Upper lobe of left lung (tissue), 6 donors: Measurements from ENCODE around the gene NOL4L. TPM values are rescaled to one million over a fixed set of nuclear protein-coding genes. Genes with fewer than 3 reads are reported as not detected.

Experiments
- ATAC-seq, 2 donors: fragments of 200-7000 bp; cut with Tn5 transposase; one replicate each; pipeline ENCODE4 v1.9.1; 2022; ENCODE audit warnings: mild to moderate bottlenecking in 2 of 2, moderate library complexity in 2 of 2; ENCODE audit not compliant: low FRiP score in 2 of 2
- DNase-seq, 2 donors: peaks; one replicate each; pipeline ENCODE4 v3.0.0-alpha.2; 2019 to 2020
- H3K27ac ChIP-seq, 4 donors: fragments of 200-600 bp; sonication (generic); one replicate each; pipeline ENCODE4 v1.5.1; 2016 to 2019
- H3K27me3 ChIP-seq, 4 donors: fragments of 200-600 bp; sonication (generic); one replicate each; pipeline ENCODE4 v1.5.1; 2017 to 2019
- H3K36me3 ChIP-seq, 4 donors: fragments of 200-600 bp; sonication (generic); one replicate each; pipeline ENCODE4 v1.5.1; 2016 to 2019
- H3K4me1 ChIP-seq, 4 donors: fragments of 200-600 bp; sonication (generic); one replicate each; pipeline ENCODE4 v1.5.1; 2018 to 2019
- H3K4me3 ChIP-seq, 4 donors: fragments of 200-600 bp; sonication (generic); one replicate each; pipeline ENCODE4 v1.5.1; 2017 to 2019; ENCODE audit warnings: mild to moderate bottlenecking in 2 of 4, moderate library complexity in 1 of 4
- H3K9me3 ChIP-seq, 4 donors: fragments of 200-600 bp; sonication (generic); one replicate each; pipeline ENCODE4 v1.5.1; 2018 to 2019
- CTCF ChIP-seq, 6 experiments: fragments of 450-650 bp in 4 of 6; fragments of 200-600 bp in 2 of 6; sonication (generic) in 2 of 6; IDR thresholded peaks; one replicate each; pipeline ENCODE4 v1.5.1; 2016 to 2019; ENCODE audit warnings: antibody characterized with exemption in 6 of 6
- EP300 ChIP-seq, 4 donors: sonication (generic); formaldehyde crosslinking; IDR thresholded peaks; one replicate each; pipeline ENCODE4 v1.5.1; 2017; ENCODE audit warnings: antibody characterized with exemption in 4 of 4, control low read depth in 2 of 4
- POLR2A ChIP-seq, 4 donors: fragments of 450-650 bp; IDR thresholded peaks; one replicate each; pipeline ENCODE4 v1.5.1; 2016 to 2017; ENCODE audit warnings: antibody characterized with exemption in 4 of 4, mild to moderate bottlenecking in 2 of 4
- POLR2AphosphoS5 ChIP-seq, 2 donors: sonication (generic); formaldehyde crosslinking; IDR thresholded peaks; one replicate each; pipeline ENCODE4 v1.5.1; 2017; ENCODE audit warnings: antibody characterized with exemption in 2 of 2
- WGBS, 2 donors: methylation state at CpG; one replicate each; pipeline ENCODE4 v1.1.5; 2017 to 2018; 5-methylcytosine and 5-hydroxymethylcytosine counted together
- total RNA-seq, 6 donors: library from RNA; depleted of rRNA in 4 of 6; stranded (reverse); fragments of >200 nt in 4 of 6; gene quantifications; one replicate each; pipeline versions ENCODE4 v1.1.0 to v1.2.1, GENCODE V29; 2016 to 2021
- donor health status: DM: no; HTN: no; CAD: no; lungs with moderate emphysema.
- donor health status: DM: no; HTN: yes; CAD: no; lungs with severe emphysema.

The NOL4L gene
- total RNA-seq, 6 donors from 2014 or later = 13.4 to 40.2 (median 19.0) TPM

- Histone ChIP-seq H3K36me3 (no peaks in the 10 kb centered on the region), H3K27ac (peak overlapping the region; percentile 30 to 81 (median 70)), H3K4me1 (peaks cover 27 to 46% (median 40%) of the 10 kb centered on the region in 4 donors), H3K27me3 (no peaks in the 10 kb centered on the region), H3K9me3 (no peaks in the 10 kb centered on the region), H3K4me3 (no peak overlapping the region)
- TF ChIP-seq EP300 (IDR thresholded peaks at IDR 0.05) (no peak), POLR2AphosphoS5 (IDR thresholded peaks at IDR 0.05) (no peak)
- DNase-seq = no peak
- no peak for ATAC-seq
- 70 to 80% methylated on average over 1 to 6 of the region's 6 CpGs for WGBS, 2 donors
These were observed 67.6 kb downstream of the NOL4L start for GRCh38 chr20:32517518-32517873.

GRCh38 chr20:32516583-32517517, 68.3 kb downstream of the NOL4L start:
- no peak for DNase-seq
- H3K9me3 ChIP-seq = no peaks in the 10 kb centered on the region
- H3K36me3 ChIP-seq = no peaks in the 10 kb centered on the region
- no peaks in the 10 kb centered on the region for H3K27me3 ChIP-seq
- H3K4me1 ChIP-seq = peaks cover 27 to 41% (median 37%) of the 10 kb centered on the region in 4 donors
- 32 to 40% methylated on average over 8 to 10 of the region's 10 CpGs for WGBS, 2 donors
- no peak overlapping the region for H3K4me3 ChIP-seq
- peak; percentile 53 to 76 for TF ChIP-seq POLR2AphosphoS5 (IDR thresholded peaks at IDR 0.05)
- TF ChIP-seq EP300 (IDR thresholded peaks at IDR 0.05) = peak in 2 of 4 donors; percentile 35 to 39
- TF ChIP-seq POLR2A (IDR thresholded peaks at IDR 0.05) = no peak
- no peak for TF ChIP-seq CTCF (IDR thresholded peaks at IDR 0.05)
- peak overlapping the region; percentile 30 to 81 (median 70) for H3K27ac ChIP-seq
- peak in 1 of 2 donors; percentile 11 for ATAC-seq

GRCh38 chr20:32515631-32516101, 69.5 kb downstream of the NOL4L start:
- WGBS, 2 donors = 79 to 83% methylated on average over 8 to 10 of the region's 10 CpGs
- H3K4me3 ChIP-seq = no peak overlapping the region
- no peak for DNase-seq
- H3K27ac ChIP-seq = peak overlapping the region in 2 of 4 donors; percentile 77 to 81
- no peaks in the 10 kb centered on the region for H3K9me3 ChIP-seq
- ATAC-seq = no peak
- no peaks in the 10 kb centered on the region for H3K36me3 ChIP-seq
- TF ChIP-seq POLR2AphosphoS5 (IDR thresholded peaks at IDR 0.05) (no peak), POLR2A (IDR thresholded peaks at IDR 0.05) (no peak)
- H3K4me1 ChIP-seq = peaks cover 34 to 47% (median 40%) of the 10 kb centered on the region in 4 donors
- H3K27me3 ChIP-seq = no peaks in the 10 kb centered on the region

GRCh38 chr20:32514760-32515159, 70.4 kb downstream of the NOL4L start:
- no peak overlapping the region for H3K27ac ChIP-seq
- ATAC-seq (no peak), DNase-seq (peak in 1 of 2 donors; percentile 51)

GRCh38 chr20:32513031-32513866, 71.9 kb downstream of the NOL4L start:
- ATAC-seq (no peak), DNase-seq (no peak)
- no peaks in the 10 kb centered on the region for H3K9me3 ChIP-seq
- no peaks in the 10 kb centered on the region for H3K27me3 ChIP-seq
- no peaks in the 10 kb centered on the region for H3K36me3 ChIP-seq
- H3K4me1 ChIP-seq = peaks cover 36 to 60% (median 47%) of the 10 kb centered on the region in 4 donors
- no peak overlapping the region for H3K27ac ChIP-seq
- TF ChIP-seq CTCF (IDR thresholded peaks at IDR 0.05) (no peak), EP300 (IDR thresholded peaks at IDR 0.05) (no peak), POLR2A (IDR thresholded peaks at IDR 0.05) (no peak), POLR2AphosphoS5 (IDR thresholded peaks at IDR 0.05) (no peak)
- H3K4me3 ChIP-seq = no peak overlapping the region
- WGBS, 2 donors = 73 to 77% methylated on average over 18 of the region's 18 CpGs

More at GRCh38 chr20:32514760-32515159, 70.4 kb downstream of the NOL4L start:
- TF ChIP-seq CTCF (IDR thresholded peaks at IDR 0.05) (no peak), POLR2AphosphoS5 (IDR thresholded peaks at IDR 0.05) (no peak), EP300 (IDR thresholded peaks at IDR 0.05) (no peak), POLR2A (IDR thresholded peaks at IDR 0.05) (no peak)
- Histone ChIP-seq H3K36me3 (no peaks in the 10 kb centered on the region), H3K27me3 (no peaks in the 10 kb centered on the region), H3K4me3 (no peak overlapping the region), H3K9me3 (no peaks in the 10 kb centered on the region), H3K4me1 (peaks cover 42 to 56% (median 46%) of the 10 kb centered on the region in 4 donors)
- 85 to 91% methylated on average over 12 of the region's 12 CpGs for WGBS, 2 donors
